ENCODE measurements around the gene PROB1. TPM values are rescaled to one million over a fixed set of nuclear protein-coding genes. Genes with fewer than 3 reads are reported as not detected.

PROB1 gene
- polyA plus RNA-seq, 1 of the 3 experiments (the other 2 are of a cell fraction) = 0.44 TPM

DNA sequence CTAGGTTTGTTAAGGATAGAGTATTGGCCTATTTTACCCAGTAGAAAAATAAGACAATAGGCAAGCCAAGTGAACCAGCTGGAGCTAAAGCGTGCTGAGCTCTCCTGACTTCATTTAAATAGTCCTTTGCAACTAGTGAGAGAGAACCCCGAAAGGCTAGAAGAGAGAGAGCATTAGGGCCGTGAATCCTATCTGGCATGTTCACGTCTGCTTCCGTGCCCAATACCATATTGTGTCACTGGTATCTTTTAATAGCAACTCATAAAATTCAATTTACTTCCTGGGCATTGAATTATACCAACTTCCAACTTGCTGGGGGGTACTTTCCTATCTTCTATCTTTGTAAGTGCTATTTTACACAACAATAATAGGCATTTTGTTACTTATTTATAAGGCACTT lies 30.6 kb upstream of the PROB1 start:
- H4K20me1 ChIP-seq (ENCODE audit: insufficient read depth) = no peaks in the 10 kb centered on the region
- CTCF ChIA-PET = interaction anchor here (1.6 to 9.7 kb wide), 2 partner anchors 17 to 89 kb away, joined by 4 to 324 read pairs; no protein-coding TSS in a partner anchor
- no peak overlapping the region for H3K4me2 ChIP-seq
- no peaks in the 10 kb centered on the region for H3K27me3 ChIP-seq (ENCODE audit: insufficient read depth)
- peaks cover 8 to 9% of the 10 kb centered on the region in 2 experiments; a peak in 3 of 4 replicates for H3K4me1 ChIP-seq (ENCODE audit: control insufficient read depth in 1 of 2, insufficient read depth in 2 of 2, low read depth in 1 of 2, low read length in 1 of 2)
- H3K79me2 ChIP-seq (ENCODE audit: insufficient read depth) = no peaks in the 10 kb centered on the region
- no peak for DNase-seq
- peak overlapping the region in 1 of 2 experiments; percentile 72; a peak in 1 of 4 replicates for H3K27ac ChIP-seq (ENCODE audit: low read depth in 2 of 2, low read length in 1 of 2)
- no peak overlapping the region for H2AFZ ChIP-seq (ENCODE audit: low read depth)
- no peak overlapping the region for H3K4me3 ChIP-seq (ENCODE audit: low read depth in 2 of 2, low read length in 1 of 2)
- peaks cover 24% of the 10 kb centered on the region for H3F3A ChIP-seq (replicated peaks; ENCODE audit: insufficient read depth)
- peaks cover 19 to 39% of the 10 kb centered on the region in 2 experiments for H3K36me3 ChIP-seq (replicated peaks in 1 of 2; ENCODE audit: control insufficient read depth in 1 of 2, insufficient read depth in 2 of 2, low read length in 1 of 2)
- TF ChIP-seq TAF1 (IDR thresholded peaks at IDR 0.05; ENCODE audit: borderline replicate concordance, low read depth, low read length) (no peak), FOXM1 (IDR thresholded peaks at IDR 0.05; ENCODE audit: low read depth) (no peak), EP300 (IDR thresholded peaks at IDR 0.05; ENCODE audit: borderline replicate concordance in 1 of 2, low read depth in 1 of 2, low read length in 1 of 2) (no peak), ELF1 (IDR thresholded peaks at IDR 0.05) (no peak), SIN3A (IDR thresholded peaks at IDR 0.05; ENCODE audit: borderline replicate concordance, low read depth, low read length) (no peak), NRF1 (IDR thresholded peaks at IDR 0.05; ENCODE audit: low read depth, low read length) (no peak), EZH2phosphoT487 (IDR thresholded peaks at IDR 0.05; ENCODE audit: borderline replicate concordance, low read depth) (no peak), JUND (IDR thresholded peaks at IDR 0.05) (no peak), RAD21 (IDR thresholded peaks at IDR 0.05; ENCODE audit: low read length) (no peak), TEAD4 (IDR thresholded peaks at IDR 0.05; ENCODE audit: borderline replicate concordance, insufficient read depth) (no peak), MXI1 (IDR thresholded peaks at IDR 0.05; ENCODE audit: low read depth, low read length) (no peak), RCOR1 (IDR thresholded peaks at IDR 0.05; ENCODE audit: low read length) (no peak), CHD2 (IDR thresholded peaks at IDR 0.05; ENCODE audit: low read length, partially characterized antibody) (no peak), CTCF (IDR thresholded peaks at IDR 0.05) (no peak), YY1 (IDR thresholded peaks at IDR 0.05; ENCODE audit: low read depth) (no peak), SMC3 (IDR thresholded peaks at IDR 0.05; ENCODE audit: low read depth, low read length) (no peak), FOXJ3 (CRISPR knock-in tag; IDR thresholded peaks at IDR 0.05) (no peak), TCF12 (IDR thresholded peaks at IDR 0.05) (no peak), FOSL2 (IDR thresholded peaks at IDR 0.05; ENCODE audit: borderline replicate concordance, low read depth) (no peak)
- TF ChIP-seq, protein P1, sequence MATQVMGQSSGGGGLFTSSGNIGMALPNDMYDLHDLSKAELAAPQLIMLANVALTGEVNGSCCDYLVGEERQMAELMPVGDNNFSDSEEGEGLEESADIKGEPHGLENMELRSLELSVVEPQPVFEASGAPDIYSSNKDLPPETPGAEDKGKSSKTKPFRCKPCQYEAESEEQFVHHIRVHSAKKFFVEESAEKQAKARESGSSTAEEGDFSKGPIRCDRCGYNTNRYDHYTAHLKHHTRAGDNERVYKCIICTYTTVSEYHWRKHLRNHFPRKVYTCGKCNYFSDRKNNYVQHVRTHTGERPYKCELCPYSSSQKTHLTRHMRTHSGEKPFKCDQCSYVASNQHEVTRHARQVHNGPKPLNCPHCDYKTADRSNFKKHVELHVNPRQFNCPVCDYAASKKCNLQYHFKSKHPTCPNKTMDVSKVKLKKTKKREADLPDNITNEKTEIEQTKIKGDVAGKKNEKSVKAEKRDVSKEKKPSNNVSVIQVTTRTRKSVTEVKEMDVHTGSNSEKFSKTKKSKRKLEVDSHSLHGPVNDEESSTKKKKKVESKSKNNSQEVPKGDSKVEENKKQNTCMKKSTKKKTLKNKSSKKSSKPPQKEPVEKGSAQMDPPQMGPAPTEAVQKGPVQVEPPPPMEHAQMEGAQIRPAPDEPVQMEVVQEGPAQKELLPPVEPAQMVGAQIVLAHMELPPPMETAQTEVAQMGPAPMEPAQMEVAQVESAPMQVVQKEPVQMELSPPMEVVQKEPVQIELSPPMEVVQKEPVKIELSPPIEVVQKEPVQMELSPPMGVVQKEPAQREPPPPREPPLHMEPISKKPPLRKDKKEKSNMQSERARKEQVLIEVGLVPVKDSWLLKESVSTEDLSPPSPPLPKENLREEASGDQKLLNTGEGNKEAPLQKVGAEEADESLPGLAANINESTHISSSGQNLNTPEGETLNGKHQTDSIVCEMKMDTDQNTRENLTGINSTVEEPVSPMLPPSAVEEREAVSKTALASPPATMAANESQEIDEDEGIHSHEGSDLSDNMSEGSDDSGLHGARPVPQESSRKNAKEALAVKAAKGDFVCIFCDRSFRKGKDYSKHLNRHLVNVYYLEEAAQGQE (IDR thresholded peaks at IDR 0.05; ENCODE audit: low read depth, low read length) = no peak
- H3K9me2 ChIP-seq = no peaks in the 10 kb centered on the region
- no peaks in the 10 kb centered on the region for H3K9me3 ChIP-seq
- POLR2A ChIA-PET = interaction anchor here (1.3 kb wide), 1 partner anchor 88 kb away, joined by 3 read pairs; no protein-coding TSS in a partner anchor
- WGBS (ENCODE audit: low lambda C conversion rate) = 92% methylated on average over 5 of the region's 5 CpGs
- H3K9ac ChIP-seq = no peak overlapping the region

Data from SK-N-SH (cell line).